Keratinocyte (primary cell): ENCODE results near the gene PRODH2. TPM values are rescaled to one million over a fixed set of nuclear protein-coding genes. Genes with fewer than 3 reads are reported as not detected.

Experiments
- DNase-seq: peaks from one replicate; pipeline ENCODE4 v3.0.0-alpha.2; 2011; ENCODE audit warnings: low read depth, missing footprints, low spot score
- FAIRE-seq: peaks from 2 replicates; lab custom pipeline; 2011; peaks lifted over from hg19 to GRCh38; lab: Jason Lieb, UNC
- H2AFZ ChIP-seq: 2 replicates; pipeline ENCODE4 v1.6.0; 2012; ENCODE audit warnings: low read length, control low read depth, inconsistent platforms; ENCODE audit not compliant: control insufficient read depth
- H3K27ac ChIP-seq: 2 replicates; pipeline ENCODE4 v1.5.1; 2011; ENCODE audit warnings: low read length; ENCODE audit not compliant: control insufficient read depth, insufficient read depth
- H3K27me3 ChIP-seq: 3 replicates; pipeline ENCODE4 v1.6.0; 2011; ENCODE audit warnings: low read length; ENCODE audit not compliant: control insufficient read depth, insufficient read depth; ENCODE audit errors: extremely low read depth
- H3K36me3 ChIP-seq, 2 experiments: 2 replicates in 1 of 2; 3 replicates in 1 of 2; pipeline ENCODE4 v1.5.1; 2011; ENCODE audit warnings: low read length in 2 of 2, mild to moderate bottlenecking in 1 of 2; ENCODE audit not compliant: control insufficient read depth in 2 of 2, insufficient read depth in 2 of 2; ENCODE audit errors: extremely low read depth in 1 of 2
- H3K4me1 ChIP-seq: 3 replicates; pipeline ENCODE4 v1.5.1; 2011; ENCODE audit warnings: low read length; ENCODE audit not compliant: control insufficient read depth, insufficient read depth; ENCODE audit errors: extremely low read depth
- H3K4me2 ChIP-seq: 3 replicates; pipeline ENCODE4 v1.6.0; 2011; ENCODE audit warnings: low read depth, low read length; ENCODE audit not compliant: control insufficient read depth, insufficient read depth; ENCODE audit errors: extremely low read depth
- H3K4me3 ChIP-seq, 3 experiments: fragments of 200-600 bp in 1 of 3; sonication (generic) in 1 of 3; 2 replicates in 2 of 3; 3 replicates in 1 of 3; pipeline ENCODE4 v1.5.1; 2011 to 2016; ENCODE audit warnings: low read length in 3 of 3, mild to moderate bottlenecking in 3 of 3, control low read depth in 2 of 3, inconsistent platforms in 1 of 3, low read depth in 1 of 3, mixed read lengths in 1 of 3, mixed run types in 1 of 3, moderate library complexity in 1 of 3; ENCODE audit not compliant: control insufficient read depth in 2 of 3, insufficient read depth in 2 of 3; ENCODE audit errors: extremely low read depth in 1 of 3
- H3K79me2 ChIP-seq: 2 replicates; pipeline ENCODE4 v1.6.0; 2012; ENCODE audit warnings: low read length; ENCODE audit not compliant: control insufficient read depth, insufficient read depth
- H3K9ac ChIP-seq: 3 replicates; pipeline ENCODE4 v1.6.0; 2011; ENCODE audit warnings: low read length; ENCODE audit not compliant: control insufficient read depth, insufficient read depth; ENCODE audit errors: extremely low read depth
- H3K9me1 ChIP-seq: 3 replicates; pipeline ENCODE4 v1.6.0; 2011; ENCODE audit warnings: low read length; ENCODE audit not compliant: control insufficient read depth, insufficient read depth; ENCODE audit errors: extremely low read depth
- H3K9me3 ChIP-seq: 2 replicates; pipeline ENCODE4 v1.5.1; 2012; ENCODE audit warnings: low read depth, low read length; ENCODE audit not compliant: control insufficient read depth
- H4K20me1 ChIP-seq: 3 replicates; pipeline ENCODE4 v1.6.0; 2011; ENCODE audit warnings: low read length; ENCODE audit not compliant: control insufficient read depth, insufficient read depth; ENCODE audit errors: extremely low read depth
- CTCF ChIP-seq, 3 experiments: IDR thresholded peaks in 1 of 3; conservative IDR thresholded peaks in 1 of 3; optimal IDR thresholded peaks in 1 of 3; 2 replicates in 2 of 3; 3 replicates in 1 of 3; pipeline versions ENCODE3 to v1.5.1; 2011; ENCODE audit warnings: low read length in 3 of 3, mild to moderate bottlenecking in 3 of 3, moderate library complexity in 2 of 3, control low read depth in 1 of 3, inconsistent platforms in 1 of 3; ENCODE audit not compliant: insufficient read depth in 2 of 3; ENCODE audit errors: extremely low read depth in 1 of 3
- EZH2 ChIP-seq: IDR thresholded peaks from one replicate; pipeline ENCODE4 v1.6.1; 2012; ENCODE audit warnings: inconsistent platforms, mild to moderate bottlenecking, low read length, moderate library complexity
- dilution Hi-C: fragments of 300-500 bp; cut with MboI; formaldehyde crosslinking; loops from one replicate; pipeline ENCODE4 v1.7.0; 2020; ENCODE audit warnings: low sequenced_read_pairs; ENCODE audit not compliant: extremely low pct_ligation_motif_present
- polyA plus RNA-seq, 5 experiments: library from polyadenylated mRNA; depleted of rRNA in 3 of 5; stranded (reverse) in 3 of 5; stranded (forward) in 1 of 5; unstranded in 1 of 5; fragments of >200 nt; gene quantifications; 1 replicate in 1 of 5; 2 replicates in 3 of 5; 3 replicates in 1 of 5; pipeline versions ENCODE4 v1.2.1 to v1.2.3, GENCODE V29; 2011 to 2012; ENCODE audit warnings: missing spikeins in 2 of 5, low read depth in 1 of 5, low replicate concordance in 1 of 5

The PRODH2 gene
- polyA plus RNA-seq, 1 donor (not counting 4 experiments of a cell fraction or from before 2014, with no cell fraction given): not detected

GRCh38 chr19:35856546-35857149 is 44.0 kb upstream of the PRODH2 start, which contains the start of gene KIRREL2:
Gene KIRREL2 (plus strand): TSS chr19:35856911. CDS start chr19:35857120, 209 bp downstream.
- peak within 1 kb of the TSS; percentile 28 to 59 (median 54) for H3K4me3 ChIP-seq
- dilution Hi-C loops: no loop called here
- no peaks in the 10 kb centered on the region for H3K4me1 ChIP-seq
- H3K27ac ChIP-seq: no peak within 1 kb of the TSS
- peaks cover 52% of the 10 kb centered on the region for H3K27me3 ChIP-seq
- no peaks in the 10 kb centered on the region for H4K20me1 ChIP-seq
- peak; percentile 53 for TF ChIP-seq EZH2
- TF ChIP-seq CTCF (optimal IDR thresholded peaks at IDR 0.05 in 1 of 3, IDR thresholded peaks at IDR 0.05 in 1 of 3, conservative IDR thresholded peaks at IDR 0.05 in 1 of 3; ENCODE audit: extremely low read depth in 1 of 3, insufficient read depth in 2 of 3, low read length in 3 of 3): no peak
- peak within 1 kb of the TSS; percentile 56 for H2AFZ ChIP-seq
- H3K36me3 ChIP-seq: no peaks in the 10 kb centered on the region
- no peak for FAIRE-seq
- DNase-seq: no peak
- H3K79me2 ChIP-seq: no peaks in the 10 kb centered on the region
- H3K4me2 ChIP-seq: peak within 1 kb of the TSS; percentile 66
- H3K9me3 ChIP-seq: no peaks in the 10 kb centered on the region
- H3K9ac ChIP-seq: no peak within 1 kb of the TSS
- H3K9me1 ChIP-seq: no peaks in the 10 kb centered on the region

GRCh38 chr19:35853038-35853756 is 40.6 kb upstream of the PRODH2 start:
- H3K27me3 ChIP-seq: peaks cover 42% of the 10 kb centered on the region
- no peak overlapping the region for H3K9ac ChIP-seq
- no peak overlapping the region for H3K4me2 ChIP-seq
- H3K36me3 ChIP-seq: no peaks in the 10 kb centered on the region
- H3K79me2 ChIP-seq: no peaks in the 10 kb centered on the region
- H3K4me1 ChIP-seq: no peaks in the 10 kb centered on the region
- no peak overlapping the region for H3K4me3 ChIP-seq
- TF ChIP-seq EZH2 (no peak), CTCF (optimal IDR thresholded peaks at IDR 0.05 in 1 of 3, IDR thresholded peaks at IDR 0.05 in 1 of 3, conservative IDR thresholded peaks at IDR 0.05 in 1 of 3; ENCODE audit: extremely low read depth in 1 of 3, insufficient read depth in 2 of 3, low read length in 3 of 3) (no peak)
- FAIRE-seq (no peak), DNase-seq (no peak)
- no peak overlapping the region for H2AFZ ChIP-seq
- no peaks in the 10 kb centered on the region for H3K9me1 ChIP-seq
- no peaks in the 10 kb centered on the region for H3K9me3 ChIP-seq
- H3K27ac ChIP-seq: no peak overlapping the region
- no peaks in the 10 kb centered on the region for H4K20me1 ChIP-seq
- dilution Hi-C loops: no loop called here
